Adrenal gland (tissue), 12 donors: Measurements from ENCODE around the gene SMIM1. TPM values are rescaled to one million over a fixed set of nuclear protein-coding genes. Genes with fewer than 3 reads are reported as not detected.

Experiments used
- DNase-seq, 7 donors: peaks; one replicate each; pipeline ENCODE4 v3.0.0-alpha.2; 2019 to 2020
- H3K27ac ChIP-seq, 5 donors: fragments of 200-600 bp; sonication (generic) in 4 of 5; 1 replicate in 3 of 5; 2 replicates in 2 of 5; pipeline versions ENCODE4 v1.5.1 to v1.8.0; 2016 to 2020; ENCODE audit warnings: mild to moderate bottlenecking in 1 of 5
- H3K27me3 ChIP-seq: fragments of 200-600 bp; 2 replicates; pipeline ENCODE4 v1.8.0; 2021
- H3K36me3 ChIP-seq, 2 donors: fragments of 200-600 bp; replicated peaks in 1 of 2; 1 replicate in 1 of 2; 2 replicates in 1 of 2; pipeline versions ENCODE4 v1.5.1 to v1.8.0; 2018 to 2022
- H3K4me1 ChIP-seq, 2 donors: fragments of 200-600 bp; replicated peaks in 1 of 2; 1 replicate in 1 of 2; 2 replicates in 1 of 2; pipeline versions ENCODE4 v1.5.1 to v1.8.0; 2018 to 2021
- H3K4me3 ChIP-seq, 4 donors: fragments of 200-600 bp; sonication (generic) in 3 of 4; one replicate each; pipeline ENCODE4 v1.5.1; 2016 to 2018
- H3K9me3 ChIP-seq, 3 donors: fragments of 200-600 bp; sonication (generic) in 1 of 3; replicated peaks in 1 of 3; 1 replicate in 2 of 3; 2 replicates in 1 of 3; pipeline versions ENCODE4 v1.5.1 to v1.8.0; 2016 to 2021
- POLR2A ChIP-seq, 2 donors: fragments of 450-650 bp; IDR thresholded peaks; one replicate each; pipeline ENCODE4 v1.6.1; 2017; ENCODE audit warnings: antibody characterized with exemption in 2 of 2, mild to moderate bottlenecking in 2 of 2, moderate library complexity in 1 of 2
- WGBS, 4 donors: extraction: QIAGEN DNeasy Blood & Tissue Kit in 2 of 4; methylation state at CpG; one replicate each; pipeline versions ENCODE4 v1.1.5 to v1.1.7; 2013 to 2017; 5-methylcytosine and 5-hydroxymethylcytosine counted together
- intact Hi-C, 2 donors: fragments of 100-400 bp; cut with DNase I; formaldehyde crosslinking; loops; one replicate each; pipeline versions ENCODE4 v1.14.1 to v1.15.0; 2022 to 2023
- polyA plus RNA-seq, 3 donors: library from polyadenylated mRNA; stranded (reverse); fragments of 200-250 nt in 2 of 3; fragments of 350-450 nt in 1 of 3; fragmentation: Illumina TruSeq in 1 of 3; extraction: RNeasy Lipid Tissue Mini Kit (QIAGEN cat#74804) in 1 of 3; gene quantifications; one replicate each; pipeline ENCODE4 v1.2.3, GENCODE V29; 2013 to 2014
- total RNA-seq, 9 donors: library from RNA; depleted of rRNA in 4 of 9; stranded (reverse); fragments of >200 nt in 4 of 9; fragments of 120-200 nt in 1 of 9; fragmentation: NEBNext Ultra II Directional in 1 of 9; extraction: Animal tissue kit (Norgen Biotek cat#: 25700) in 1 of 9; gene quantifications; one replicate each; pipeline versions ENCODE4 v1.1.0 to v1.2.4, GENCODE V29; 2013 to 2023
- TF ChIP-seq, protein P1 (sequence below), 6 experiments: fragments of 450-650 bp in 4 of 6; fragments of 200-600 bp in 2 of 6; sonication (generic) in 1 of 6; IDR thresholded peaks; 1 replicate in 5 of 6; 2 replicates in 1 of 6; pipeline versions ENCODE4 v1.5.1 to v1.8.0; 2016 to 2021; ENCODE audit warnings: antibody characterized with exemption in 6 of 6, mild to moderate bottlenecking in 2 of 6, moderate library complexity in 1 of 6
- donor health status: healthy with polysubstance abuse.
- donor health status: Bipolar disorder and iron deficiency.
- donor health status: DM: yes; HTN: yes; CAD: no.
- donor health status: DM: no; HTN: no; CAD: no.
- donor health status: DM: no; HTN: no; CAD: no.
- donor health status: DM: yes; HTN: yes; CAD: no.

The SMIM1 gene
- total and polyA plus RNA-seq, 12 donors = 0.35 to 22.0 (median 7.0) TPM; not detected in 2

GRCh38 chr1:3776231-3776961 is 3.8 kb downstream of the SMIM1 start:
- no peaks in the 10 kb centered on the region for H3K9me3 ChIP-seq
- H3K27me3 ChIP-seq = no peaks in the 10 kb centered on the region
- intact Hi-C loops = no loop called here
- 79 to 84% (median 83%) methylated on average over 9 to 21 of the region's 21 CpGs for WGBS, 4 donors
- no peak overlapping the region for H3K27ac ChIP-seq
- DNase-seq = no peak
- peaks cover 10 to 33% of the 10 kb centered on the region in 2 donors for H3K4me1 ChIP-seq
- TF ChIP-seq, protein P1, sequence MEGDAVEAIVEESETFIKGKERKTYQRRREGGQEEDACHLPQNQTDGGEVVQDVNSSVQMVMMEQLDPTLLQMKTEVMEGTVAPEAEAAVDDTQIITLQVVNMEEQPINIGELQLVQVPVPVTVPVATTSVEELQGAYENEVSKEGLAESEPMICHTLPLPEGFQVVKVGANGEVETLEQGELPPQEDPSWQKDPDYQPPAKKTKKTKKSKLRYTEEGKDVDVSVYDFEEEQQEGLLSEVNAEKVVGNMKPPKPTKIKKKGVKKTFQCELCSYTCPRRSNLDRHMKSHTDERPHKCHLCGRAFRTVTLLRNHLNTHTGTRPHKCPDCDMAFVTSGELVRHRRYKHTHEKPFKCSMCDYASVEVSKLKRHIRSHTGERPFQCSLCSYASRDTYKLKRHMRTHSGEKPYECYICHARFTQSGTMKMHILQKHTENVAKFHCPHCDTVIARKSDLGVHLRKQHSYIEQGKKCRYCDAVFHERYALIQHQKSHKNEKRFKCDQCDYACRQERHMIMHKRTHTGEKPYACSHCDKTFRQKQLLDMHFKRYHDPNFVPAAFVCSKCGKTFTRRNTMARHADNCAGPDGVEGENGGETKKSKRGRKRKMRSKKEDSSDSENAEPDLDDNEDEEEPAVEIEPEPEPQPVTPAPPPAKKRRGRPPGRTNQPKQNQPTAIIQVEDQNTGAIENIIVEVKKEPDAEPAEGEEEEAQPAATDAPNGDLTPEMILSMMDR (IDR thresholded peaks at IDR 0.05) = no peak
- TF ChIP-seq POLR2A (IDR thresholded peaks at IDR 0.05) = no peak
- no peak overlapping the region for H3K4me3 ChIP-seq
- peaks cover 0 to 25% of the 10 kb centered on the region in 2 donors for H3K36me3 ChIP-seq

GRCh38 chr1:3777078-3777547 is 4.6 kb downstream of the SMIM1 start:
- Histone ChIP-seq H3K27me3 (no peaks in the 10 kb centered on the region), H3K36me3 (peaks cover 0 to 32% of the 10 kb centered on the region in 2 donors), H3K4me1 (peaks cover 3 to 26% of the 10 kb centered on the region in 2 donors), H3K9me3 (no peaks in the 10 kb centered on the region), H3K4me3 (no peak overlapping the region), H3K27ac (no peak overlapping the region)
- 77 to 87% (median 85%) methylated on average over 10 of the region's 10 CpGs; no CpG with 5 or more reads in 1 of the 4 donors for WGBS, 4 donors
- intact Hi-C loops = no loop called here
- no peak for TF ChIP-seq POLR2A (IDR thresholded peaks at IDR 0.05)
- TF ChIP-seq, protein P1 (IDR thresholded peaks at IDR 0.05) = no peak
- DNase-seq = no peak

DNA sequence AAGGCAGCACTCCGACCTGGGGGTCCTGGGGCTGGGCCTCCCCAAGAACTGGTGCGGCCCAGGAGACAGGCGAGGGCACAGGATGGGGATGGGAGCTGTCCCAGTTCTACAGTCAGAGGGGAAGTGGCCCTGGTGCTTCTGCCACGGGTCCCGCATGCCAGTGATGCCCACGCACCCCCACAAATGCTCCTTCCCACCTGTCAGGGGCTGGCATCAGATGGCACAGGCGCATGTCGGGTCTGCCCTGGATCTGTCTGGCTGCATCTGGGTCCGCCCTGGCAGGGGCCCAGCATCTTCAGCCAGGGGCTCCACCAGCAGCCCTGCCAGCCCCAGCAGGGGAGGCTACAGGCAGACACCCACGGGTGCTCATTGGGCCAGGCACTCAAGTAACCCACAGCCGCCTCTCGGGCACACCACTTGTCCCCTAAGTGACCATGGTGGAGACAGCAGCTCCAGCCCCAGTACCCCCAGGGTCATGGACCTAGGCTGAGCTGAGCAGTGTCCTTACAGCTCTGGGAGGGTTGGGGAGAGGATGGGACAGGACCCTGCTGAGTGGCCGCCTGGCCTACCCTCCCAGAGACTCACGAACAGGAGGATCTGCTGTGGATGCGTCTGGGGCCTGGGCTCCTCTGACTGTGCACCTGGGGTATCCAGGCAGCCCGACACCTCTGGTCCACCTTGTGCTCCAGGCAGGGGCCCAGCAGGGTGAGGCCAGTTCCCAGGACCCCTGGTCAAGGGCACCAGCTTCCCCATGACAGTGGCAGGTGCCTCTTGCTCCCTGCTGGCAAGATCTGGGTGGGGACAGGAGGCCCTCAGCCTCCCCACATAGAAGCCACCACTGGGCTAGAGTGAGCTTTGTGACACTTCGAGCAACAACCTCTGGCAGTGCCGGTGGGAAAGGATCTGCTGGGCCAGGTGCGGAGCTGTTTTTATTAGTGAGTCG is 5.4 kb downstream of the SMIM1 start:
- DNase-seq = no peak
- intact Hi-C loops = no loop called here
- H3K4me3 ChIP-seq = no peak overlapping the region
- no peaks in the 10 kb centered on the region for H3K9me3 ChIP-seq
- peaks cover 0 to 20% of the 10 kb centered on the region in 2 donors for H3K4me1 ChIP-seq
- no peak overlapping the region for H3K27ac ChIP-seq
- TF ChIP-seq, protein P1 (IDR thresholded peaks at IDR 0.05) = no peak
- no peak for TF ChIP-seq POLR2A (IDR thresholded peaks at IDR 0.05)
- 73 to 88% (median 83%) methylated on average over 8 to 20 of the region's 20 CpGs for WGBS, 4 donors
- no peaks in the 10 kb centered on the region for H3K27me3 ChIP-seq
- peaks cover 0 to 40% of the 10 kb centered on the region in 2 donors for H3K36me3 ChIP-seq
